DMS 273 (cell line): ENCODE measurements around the gene CACNA1C.
"Not testable (repeated sequence)": the region's sequence is repeated elsewhere in the genome, so short reads cannot be mapped to it uniquely, and the experiment has no call there.

Experiments
- DNase-seq: peaks from one replicate; lab custom pipeline; 2025; ENCODE audit not compliant: unreplicated experiment; lab: John Stamatoyannopoulos, UW

CACNA1C gene

GRCh38 chr12:2463719-2464118, 410.9 kb downstream of the CACNA1C start:
- no peak for DNase-seq

GRCh38 chr12:2465681-2466080, 412.9 kb downstream of the CACNA1C start:
- DNase-seq: no peak

GRCh38 chr12:2466211-2466610, 413.4 kb downstream of the CACNA1C start:
- no peak for DNase-seq

GRCh38 chr12:2467447-2468195, 414.8 kb downstream of the CACNA1C start:
- DNase-seq: no peak

- peak; percentile 9 for DNase-seq
These were observed 423.2 kb downstream of the CACNA1C start for GRCh38 chr12:2475984-2476383.

GRCh38 chr12:2477009-2477766, 424.4 kb downstream of the CACNA1C start:
- DNase-seq: peak; percentile 11

- DNase-seq: no peak
These were observed 427.2 kb downstream of the CACNA1C start for GRCh38 chr12:2479851-2480535.

GRCh38 chr12:2481346-2481745, 428.6 kb downstream of the CACNA1C start:
- DNase-seq: no peak

GRCh38 chr12:2481951-2482350, 429.2 kb downstream of the CACNA1C start:
- DNase-seq: peak; percentile 88

- no peak for DNase-seq
These were observed 430.3 kb downstream of the CACNA1C start for GRCh38 chr12:2482938-2483660.

GRCh38 chr12:2483713-2484112, 430.9 kb downstream of the CACNA1C start:
- no peak for DNase-seq

GRCh38 chr12:2484141-2484776, 431.5 kb downstream of the CACNA1C start:
- no peak for DNase-seq

GRCh38 chr12:2485681-2486080, 432.9 kb downstream of the CACNA1C start:
- DNase-seq: peak; percentile 38

GRCh38 chr12:2486796-2487195, 434.0 kb downstream of the CACNA1C start:
- DNase-seq: peak; percentile 2

- no peak for DNase-seq
These were observed 434.5 kb downstream of the CACNA1C start for GRCh38 chr12:2487278-2487677.

- no peak for DNase-seq
These were observed 435.3 kb downstream of the CACNA1C start for GRCh38 chr12:2488131-2488530.

GRCh38 chr12:2488596-2488995, 435.8 kb downstream of the CACNA1C start:
- DNase-seq: peak; percentile 17

GRCh38 chr12:2489275-2489674, 436.5 kb downstream of the CACNA1C start:
- DNase-seq: peak; percentile 89

- DNase-seq: peak; percentile 9
These were observed 438.0 kb downstream of the CACNA1C start for GRCh38 chr12:2490831-2491230.

- DNase-seq: not testable (repeated sequence)
These were observed 438.6 kb downstream of the CACNA1C start for GRCh38 chr12:2491349-2491748.

GRCh38 chr12:2492236-2492635, 439.4 kb downstream of the CACNA1C start:
- DNase-seq: no peak
